ENCODE data around the gene TEX51.

The TEX51 gene

DNA sequence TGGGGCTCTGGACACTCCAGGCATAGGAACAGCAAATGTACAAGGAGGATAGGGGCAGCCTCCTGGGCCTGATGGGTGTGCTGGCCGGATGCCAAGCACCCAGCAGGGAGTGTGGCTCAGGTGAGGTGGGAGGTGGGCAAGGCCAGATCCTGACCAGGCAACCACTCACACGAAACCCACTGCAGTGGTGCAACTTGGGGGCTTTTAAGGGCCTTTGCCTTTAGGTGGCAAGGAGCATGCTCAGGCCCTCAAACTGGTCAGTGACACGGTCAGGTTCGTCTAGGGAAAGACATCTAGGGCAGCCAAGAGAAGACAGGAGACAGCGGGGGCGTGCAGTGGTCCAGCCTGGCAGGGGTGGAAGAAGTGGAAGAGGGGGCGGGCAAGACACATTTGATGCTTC, 18.4 kb upstream of the TEX51 start:
- H3K9me3 ChIP-seq (ENCODE audit: control insufficient read depth, insufficient read depth, low read depth, low read length), result no peaks in the 10 kb centered on the region
- H3K4me3 ChIP-seq (ENCODE audit: low read depth, low read length), result no peak overlapping the region
- H3K36me3 ChIP-seq (ENCODE audit: control insufficient read depth in 2 of 2, insufficient read depth in 1 of 2, low read length in 2 of 2), result no peaks in the 10 kb centered on the region
- TF ChIP-seq ZBTB17 (tag by site-specific recombination; IDR thresholded peaks at IDR 0.05) (no peak), ZBTB7A (tag by site-specific recombination; IDR thresholded peaks at IDR 0.05; ENCODE audit: low read depth) (no peak), ZNF776 (tag by site-specific recombination; IDR thresholded peaks at IDR 0.05; ENCODE audit: borderline replicate concordance) (no peak), ZSCAN23 (tag by site-specific recombination; IDR thresholded peaks at IDR 0.05) (no peak), SALL2 (tag by site-specific recombination; IDR thresholded peaks at IDR 0.05; ENCODE audit: borderline replicate concordance) (no peak), ZNF302 (tag by site-specific recombination; IDR thresholded peaks at IDR 0.05; ENCODE audit: low read depth) (no peak), ZFHX2 (tag by site-specific recombination; conservative IDR thresholded peaks at IDR 0.05) (no peak), ZNF549 (tag by site-specific recombination; IDR thresholded peaks at IDR 0.05) (no peak), HOXD13 (CRISPR knock-in tag; IDR thresholded peaks at IDR 0.05; ENCODE audit: borderline replicate concordance) (no peak), ZNF394 (tag by site-specific recombination; IDR thresholded peaks at IDR 0.05; ENCODE audit: borderline replicate concordance) (no peak), ZNF335 (tag by site-specific recombination; conservative IDR thresholded peaks at IDR 0.05) (no peak), ZNF623 (tag by site-specific recombination; IDR thresholded peaks at IDR 0.05) (no peak), GLIS1 (tag by site-specific recombination; IDR thresholded peaks at IDR 0.05) (no peak), MZF1 (tag by site-specific recombination; IDR thresholded peaks at IDR 0.05; ENCODE audit: borderline replicate concordance) (no peak), ZBTB48 (tag by site-specific recombination; IDR thresholded peaks at IDR 0.05) (no peak), ZNF132 (tag by site-specific recombination; IDR thresholded peaks at IDR 0.05; ENCODE audit: borderline replicate concordance) (no peak)
- TF ChIP-seq, protein P1, sequence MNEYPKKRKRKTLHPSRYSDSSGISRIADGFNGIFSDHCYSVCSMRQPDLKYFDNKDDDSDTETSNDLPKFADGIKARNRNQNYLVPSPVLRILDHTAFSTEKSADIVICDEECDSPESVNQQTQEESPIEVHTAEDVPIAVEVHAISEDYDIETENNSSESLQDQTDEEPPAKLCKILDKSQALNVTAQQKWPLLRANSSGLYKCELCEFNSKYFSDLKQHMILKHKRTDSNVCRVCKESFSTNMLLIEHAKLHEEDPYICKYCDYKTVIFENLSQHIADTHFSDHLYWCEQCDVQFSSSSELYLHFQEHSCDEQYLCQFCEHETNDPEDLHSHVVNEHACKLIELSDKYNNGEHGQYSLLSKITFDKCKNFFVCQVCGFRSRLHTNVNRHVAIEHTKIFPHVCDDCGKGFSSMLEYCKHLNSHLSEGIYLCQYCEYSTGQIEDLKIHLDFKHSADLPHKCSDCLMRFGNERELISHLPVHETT (tag by site-specific recombination; IDR thresholded peaks at IDR 0.05), result no peak
- TF ChIP-seq, protein P2, sequence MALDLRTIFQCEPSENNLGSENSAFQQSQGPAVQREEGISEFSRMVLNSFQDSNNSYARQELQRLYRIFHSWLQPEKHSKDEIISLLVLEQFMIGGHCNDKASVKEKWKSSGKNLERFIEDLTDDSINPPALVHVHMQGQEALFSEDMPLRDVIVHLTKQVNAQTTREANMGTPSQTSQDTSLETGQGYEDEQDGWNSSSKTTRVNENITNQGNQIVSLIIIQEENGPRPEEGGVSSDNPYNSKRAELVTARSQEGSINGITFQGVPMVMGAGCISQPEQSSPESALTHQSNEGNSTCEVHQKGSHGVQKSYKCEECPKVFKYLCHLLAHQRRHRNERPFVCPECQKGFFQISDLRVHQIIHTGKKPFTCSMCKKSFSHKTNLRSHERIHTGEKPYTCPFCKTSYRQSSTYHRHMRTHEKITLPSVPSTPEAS (tag by site-specific recombination; IDR thresholded peaks at IDR 0.05), result no peak
- TF ChIP-seq, protein P3, sequence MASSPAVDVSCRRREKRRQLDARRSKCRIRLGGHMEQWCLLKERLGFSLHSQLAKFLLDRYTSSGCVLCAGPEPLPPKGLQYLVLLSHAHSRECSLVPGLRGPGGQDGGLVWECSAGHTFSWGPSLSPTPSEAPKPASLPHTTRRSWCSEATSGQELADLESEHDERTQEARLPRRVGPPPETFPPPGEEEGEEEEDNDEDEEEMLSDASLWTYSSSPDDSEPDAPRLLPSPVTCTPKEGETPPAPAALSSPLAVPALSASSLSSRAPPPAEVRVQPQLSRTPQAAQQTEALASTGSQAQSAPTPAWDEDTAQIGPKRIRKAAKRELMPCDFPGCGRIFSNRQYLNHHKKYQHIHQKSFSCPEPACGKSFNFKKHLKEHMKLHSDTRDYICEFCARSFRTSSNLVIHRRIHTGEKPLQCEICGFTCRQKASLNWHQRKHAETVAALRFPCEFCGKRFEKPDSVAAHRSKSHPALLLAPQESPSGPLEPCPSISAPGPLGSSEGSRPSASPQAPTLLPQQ (tag by site-specific recombination; IDR thresholded peaks at IDR 0.05), result no peak
- TF ChIP-seq, protein P4, sequence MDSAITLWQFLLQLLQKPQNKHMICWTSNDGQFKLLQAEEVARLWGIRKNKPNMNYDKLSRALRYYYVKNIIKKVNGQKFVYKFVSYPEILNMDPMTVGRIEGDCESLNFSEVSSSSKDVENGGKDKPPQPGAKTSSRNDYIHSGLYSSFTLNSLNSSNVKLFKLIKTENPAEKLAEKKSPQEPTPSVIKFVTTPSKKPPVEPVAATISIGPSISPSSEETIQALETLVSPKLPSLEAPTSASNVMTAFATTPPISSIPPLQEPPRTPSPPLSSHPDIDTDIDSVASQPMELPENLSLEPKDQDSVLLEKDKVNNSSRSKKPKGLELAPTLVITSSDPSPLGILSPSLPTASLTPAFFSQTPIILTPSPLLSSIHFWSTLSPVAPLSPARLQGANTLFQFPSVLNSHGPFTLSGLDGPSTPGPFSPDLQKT (IDR thresholded peaks at IDR 0.05; ENCODE audit: borderline replicate concordance, low read depth, low read length), result no peak
- H3K27ac ChIP-seq (ENCODE audit: extremely low read depth, low read depth, low read length), result no peak overlapping the region
- POLR2A ChIA-PET, result no interaction called here
- no peaks in the 10 kb centered on the region for H3K4me1 ChIP-seq (ENCODE audit: control insufficient read depth, insufficient read depth, low read length)
- CTCF ChIA-PET, result no interaction called here

DNA sequence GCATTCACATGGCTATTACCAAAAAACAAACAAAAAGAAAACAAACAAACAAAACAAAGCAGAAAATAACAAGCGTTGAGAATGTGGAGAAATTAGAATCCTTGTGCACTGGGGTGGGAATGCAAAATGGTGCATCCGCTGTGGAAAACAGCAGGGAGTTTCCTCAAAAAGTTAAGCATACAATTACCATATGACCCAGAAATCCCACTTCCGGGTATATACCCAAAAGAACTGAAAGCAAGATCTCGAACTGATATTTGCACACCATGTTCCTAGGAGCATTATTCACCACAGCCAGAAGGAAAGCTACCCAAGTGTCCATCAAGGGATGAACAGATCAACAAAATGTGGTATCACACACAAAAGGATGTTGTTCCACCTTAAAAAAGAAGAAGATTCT, 17.9 kb upstream of the TEX51 start:
- no peak overlapping the region for H3K27ac ChIP-seq (ENCODE audit: extremely low read depth, low read depth, low read length)
- H3K4me3 ChIP-seq (ENCODE audit: low read depth, low read length), result no peak overlapping the region
- H3K9me3 ChIP-seq (ENCODE audit: control insufficient read depth, insufficient read depth, low read depth, low read length), result no peaks in the 10 kb centered on the region
- CTCF ChIA-PET, result no interaction called here
- POLR2A ChIA-PET, result no interaction called here
- no peaks in the 10 kb centered on the region for H3K36me3 ChIP-seq (ENCODE audit: control insufficient read depth in 2 of 2, insufficient read depth in 1 of 2, low read length in 2 of 2)
- no peaks in the 10 kb centered on the region for H3K4me1 ChIP-seq (ENCODE audit: control insufficient read depth, insufficient read depth, low read length)
- TF ChIP-seq ZNF707 (tag by site-specific recombination; IDR thresholded peaks at IDR 0.05), result no peak
- TF ChIP-seq, protein P5, sequence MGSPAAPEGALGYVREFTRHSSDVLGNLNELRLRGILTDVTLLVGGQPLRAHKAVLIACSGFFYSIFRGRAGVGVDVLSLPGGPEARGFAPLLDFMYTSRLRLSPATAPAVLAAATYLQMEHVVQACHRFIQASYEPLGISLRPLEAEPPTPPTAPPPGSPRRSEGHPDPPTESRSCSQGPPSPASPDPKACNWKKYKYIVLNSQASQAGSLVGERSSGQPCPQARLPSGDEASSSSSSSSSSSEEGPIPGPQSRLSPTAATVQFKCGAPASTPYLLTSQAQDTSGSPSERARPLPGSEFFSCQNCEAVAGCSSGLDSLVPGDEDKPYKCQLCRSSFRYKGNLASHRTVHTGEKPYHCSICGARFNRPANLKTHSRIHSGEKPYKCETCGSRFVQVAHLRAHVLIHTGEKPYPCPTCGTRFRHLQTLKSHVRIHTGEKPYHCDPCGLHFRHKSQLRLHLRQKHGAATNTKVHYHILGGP (tag by site-specific recombination; IDR thresholded peaks at IDR 0.05), result no peak
- TF ChIP-seq ZNF366 (tag by site-specific recombination; conservative IDR thresholded peaks at IDR 0.05), result no peak
- TF ChIP-seq, protein P6, sequence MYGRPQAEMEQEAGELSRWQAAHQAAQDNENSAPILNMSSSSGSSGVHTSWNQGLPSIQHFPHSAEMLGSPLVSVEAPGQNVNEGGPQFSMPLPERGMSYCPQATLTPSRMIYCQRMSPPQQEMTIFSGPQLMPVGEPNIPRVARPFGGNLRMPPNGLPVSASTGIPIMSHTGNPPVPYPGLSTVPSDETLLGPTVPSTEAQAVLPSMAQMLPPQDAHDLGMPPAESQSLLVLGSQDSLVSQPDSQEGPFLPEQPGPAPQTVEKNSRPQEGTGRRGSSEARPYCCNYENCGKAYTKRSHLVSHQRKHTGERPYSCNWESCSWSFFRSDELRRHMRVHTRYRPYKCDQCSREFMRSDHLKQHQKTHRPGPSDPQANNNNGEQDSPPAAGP (tag by site-specific recombination; IDR thresholded peaks at IDR 0.05), result no peak
- no peak for TF ChIP-seq TRIM28 (IDR thresholded peaks at IDR 0.05; ENCODE audit: borderline replicate concordance, low read length)
- TF ChIP-seq ZNF132 (tag by site-specific recombination; IDR thresholded peaks at IDR 0.05; ENCODE audit: borderline replicate concordance), result no peak
- no peak for TF ChIP-seq ZFP69B (tag by site-specific recombination; IDR thresholded peaks at IDR 0.05)
- TF ChIP-seq ZNF514 (tag by site-specific recombination; IDR thresholded peaks at IDR 0.05), result no peak

Data from HEK293 (cell line).